Measurements from ENCODE around the gene KCNAB3.

Gene KCNAB3

GRCh38 chr17:7897090-7897489 is 32.6 kb downstream of the KCNAB3 start:
- DNase-seq = no peak

DNA sequence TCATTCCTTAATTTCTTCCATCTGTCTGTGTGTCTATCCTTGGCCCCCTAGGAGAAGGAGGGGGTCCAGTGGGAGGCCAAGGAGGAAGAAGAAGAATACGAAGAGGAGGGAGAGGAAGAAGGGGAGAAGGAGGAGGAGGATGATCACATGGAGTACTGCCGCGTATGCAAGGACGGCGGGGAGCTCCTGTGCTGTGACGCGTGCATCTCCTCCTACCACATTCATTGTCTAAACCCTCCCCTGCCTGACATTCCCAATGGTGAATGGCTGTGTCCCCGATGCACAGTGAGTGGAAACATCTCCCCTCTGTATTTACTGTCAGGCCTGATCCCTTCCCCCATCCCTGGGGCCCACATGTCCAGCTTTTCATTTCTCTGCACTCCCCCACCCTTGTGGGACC is 34.8 kb downstream of the KCNAB3 start:
- DNase-seq = no peak

GRCh38 chr17:7894226-7894625 is 35.4 kb downstream of the KCNAB3 start:
- DNase-seq = no peak

DNA sequence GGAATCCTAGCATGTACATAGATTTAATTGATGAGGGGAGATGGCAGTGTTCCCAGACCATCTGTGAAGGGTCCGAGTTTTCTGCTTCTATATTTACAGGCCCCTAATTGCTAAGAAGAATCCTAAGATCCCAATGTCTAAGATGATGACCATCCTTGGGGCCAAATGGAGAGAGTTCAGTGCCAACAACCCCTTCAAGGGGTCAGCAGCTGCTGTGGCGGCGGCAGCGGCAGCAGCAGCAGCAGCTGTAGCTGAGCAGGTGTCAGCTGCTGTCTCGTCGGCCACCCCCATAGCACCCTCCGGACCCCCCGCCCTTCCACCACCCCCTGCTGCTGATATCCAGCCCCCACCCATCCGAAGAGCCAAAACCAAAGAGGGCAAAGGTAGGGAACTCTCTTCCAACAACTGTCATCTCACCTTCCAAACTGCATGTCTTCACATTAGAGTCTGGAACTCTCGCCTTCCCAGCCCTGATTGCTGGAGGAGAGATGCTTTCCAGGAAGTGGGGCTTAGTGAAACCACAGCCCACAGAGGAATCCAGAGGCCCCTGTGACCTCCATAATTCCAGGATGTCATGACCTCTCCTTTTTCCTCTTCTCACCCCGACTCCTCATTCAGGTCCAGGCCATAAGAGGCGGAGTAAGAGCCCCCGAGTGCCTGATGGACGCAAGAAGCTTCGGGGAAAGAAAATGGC is 36.3 kb downstream of the KCNAB3 start:
- DNase-seq = no peak

- peak; percentile 93 for DNase-seq
These were observed 40.3 kb downstream of the KCNAB3 start for GRCh38 chr17:7889166-7889955.

GRCh38 chr17:7888184-7888920 is 41.3 kb downstream of the KCNAB3 start, which contains the start of gene CHD3:
Gene CHD3 (plus strand): TSS chr17:7888789. CDS start chr17:7889001, 212 bp downstream.
- DNase-seq = no peak

DNA sequence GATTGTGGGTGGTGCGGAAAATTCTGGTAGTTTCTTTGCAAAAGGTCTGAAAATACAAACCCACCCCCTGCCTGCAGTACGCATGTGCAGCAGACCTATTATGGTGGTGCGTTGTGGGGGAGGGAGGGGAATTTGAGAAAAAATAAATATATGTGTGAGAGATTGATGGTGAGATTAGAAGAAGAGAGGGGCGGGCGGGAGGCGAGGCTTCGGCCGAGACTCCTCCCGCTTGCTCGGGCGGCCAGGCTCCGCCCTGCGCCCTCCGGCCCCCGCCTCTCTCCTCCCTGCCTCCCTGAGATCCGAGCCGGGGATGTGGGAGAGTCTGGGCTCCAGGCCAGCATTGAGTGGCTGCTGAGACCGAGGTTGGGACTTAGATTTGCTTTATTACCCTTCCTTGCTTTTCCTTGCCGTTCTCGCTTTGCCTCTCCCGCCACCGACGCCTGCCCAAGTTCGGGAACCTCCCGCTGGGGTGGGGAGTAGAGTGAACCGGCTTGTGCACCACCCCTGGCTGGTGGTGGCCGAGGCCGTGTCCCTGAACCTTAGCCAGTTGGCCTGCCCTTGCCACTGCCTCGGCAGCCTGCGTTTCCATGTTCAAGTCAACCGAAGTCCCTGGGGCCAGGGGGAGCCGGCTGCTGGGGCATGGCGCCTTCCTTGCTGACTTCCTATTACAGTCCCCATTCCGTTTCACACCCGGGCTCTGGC is 42.0 kb downstream of the KCNAB3 start:
- peak; percentile 96 for DNase-seq

DNA sequence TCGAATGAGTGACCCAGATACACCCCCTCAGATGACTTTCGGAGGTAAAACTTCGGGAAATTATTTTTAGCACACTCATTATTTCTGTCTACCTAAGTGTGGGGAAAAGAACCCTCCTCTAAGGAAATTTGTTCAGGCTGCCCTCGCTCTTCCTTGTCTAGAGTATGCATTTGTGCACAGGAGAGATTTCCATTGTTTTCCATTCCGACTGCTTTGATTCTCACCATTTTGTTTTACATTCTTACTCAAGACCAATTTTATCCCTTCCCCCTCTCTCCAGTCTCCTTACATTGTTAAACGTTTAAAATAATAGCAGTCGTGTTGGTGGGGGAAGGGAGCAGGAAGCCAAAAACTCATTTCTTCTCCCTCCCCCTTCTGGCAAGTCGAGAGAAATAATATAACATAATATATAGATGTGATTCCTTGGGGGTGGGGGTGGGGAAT is 42.6 kb downstream of the KCNAB3 start:
- no peak for DNase-seq

DNA sequence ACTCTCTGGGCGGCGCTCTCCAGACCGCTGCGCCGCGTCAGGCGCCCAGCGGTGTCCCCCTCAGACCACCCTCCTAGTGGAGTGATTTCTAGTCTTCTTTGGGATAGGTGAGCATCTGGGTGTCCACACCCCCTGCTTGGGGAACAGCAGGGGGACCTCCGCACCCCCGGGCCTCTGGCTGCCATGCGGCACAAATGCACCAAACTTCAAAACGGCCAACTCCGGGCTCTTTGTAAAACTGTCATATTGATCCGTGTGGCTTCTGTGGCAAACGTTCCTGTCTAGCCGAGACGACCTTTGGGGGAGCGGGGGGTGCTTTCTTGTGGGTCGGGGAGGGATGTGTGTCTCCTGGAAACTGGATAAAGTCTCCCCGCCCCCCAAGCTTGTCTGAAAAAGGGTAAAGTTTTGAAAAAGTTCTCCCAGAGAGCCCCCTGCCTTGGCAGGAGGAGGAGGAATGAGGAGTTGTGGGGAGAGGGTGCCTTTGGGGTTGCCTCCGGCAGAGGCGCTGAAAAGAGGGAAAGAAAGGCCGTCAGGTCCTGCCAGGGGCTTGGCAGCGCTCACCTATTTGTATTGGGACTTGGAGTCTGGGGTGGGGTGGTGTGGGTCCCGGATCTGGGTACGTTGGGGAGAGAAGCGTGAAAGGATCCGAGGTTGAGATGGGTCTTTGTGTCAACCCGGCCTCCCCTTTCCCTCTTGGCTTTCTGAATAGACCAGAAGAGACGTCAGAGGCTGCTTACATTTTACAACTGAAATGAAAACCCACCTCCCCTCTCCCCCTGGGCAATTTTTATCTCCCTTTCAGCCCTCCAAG is 43.2 kb downstream of the KCNAB3 start:
- DNase-seq = peak; percentile 44

- no peak for DNase-seq
These were observed 44.1 kb downstream of the KCNAB3 start for GRCh38 chr17:7885367-7886226.

- DNase-seq = no peak
These were observed 44.9 kb downstream of the KCNAB3 start for GRCh38 chr17:7884581-7885366.

- peak; percentile 45 for DNase-seq
These were observed 45.8 kb downstream of the KCNAB3 start for GRCh38 chr17:7883781-7884386.

DNA sequence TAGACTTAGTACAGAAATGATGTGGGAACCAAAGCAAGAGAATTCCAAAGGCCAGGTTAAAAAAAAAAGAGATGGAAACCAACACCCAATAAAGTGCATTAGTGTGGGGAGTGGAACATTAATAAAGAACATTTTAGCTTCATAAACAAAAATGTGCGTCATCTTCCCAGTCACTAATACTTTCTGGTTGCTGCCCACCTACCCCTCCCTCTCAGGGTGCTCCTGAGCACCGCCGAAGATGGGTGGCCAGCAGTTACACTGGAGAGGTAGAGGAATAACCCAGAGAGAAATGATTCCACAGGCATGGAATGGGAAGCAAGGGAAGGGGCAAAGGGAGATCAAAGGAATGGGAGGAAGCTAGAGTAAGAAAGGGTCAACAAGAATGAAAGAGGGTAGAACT is 47.0 kb downstream of the KCNAB3 start:
- DNase-seq = peak; percentile 59

GRCh38 chr17:7882068-7882467 is 47.6 kb downstream of the KCNAB3 start:
- peak; percentile 91 for DNase-seq

DNA sequence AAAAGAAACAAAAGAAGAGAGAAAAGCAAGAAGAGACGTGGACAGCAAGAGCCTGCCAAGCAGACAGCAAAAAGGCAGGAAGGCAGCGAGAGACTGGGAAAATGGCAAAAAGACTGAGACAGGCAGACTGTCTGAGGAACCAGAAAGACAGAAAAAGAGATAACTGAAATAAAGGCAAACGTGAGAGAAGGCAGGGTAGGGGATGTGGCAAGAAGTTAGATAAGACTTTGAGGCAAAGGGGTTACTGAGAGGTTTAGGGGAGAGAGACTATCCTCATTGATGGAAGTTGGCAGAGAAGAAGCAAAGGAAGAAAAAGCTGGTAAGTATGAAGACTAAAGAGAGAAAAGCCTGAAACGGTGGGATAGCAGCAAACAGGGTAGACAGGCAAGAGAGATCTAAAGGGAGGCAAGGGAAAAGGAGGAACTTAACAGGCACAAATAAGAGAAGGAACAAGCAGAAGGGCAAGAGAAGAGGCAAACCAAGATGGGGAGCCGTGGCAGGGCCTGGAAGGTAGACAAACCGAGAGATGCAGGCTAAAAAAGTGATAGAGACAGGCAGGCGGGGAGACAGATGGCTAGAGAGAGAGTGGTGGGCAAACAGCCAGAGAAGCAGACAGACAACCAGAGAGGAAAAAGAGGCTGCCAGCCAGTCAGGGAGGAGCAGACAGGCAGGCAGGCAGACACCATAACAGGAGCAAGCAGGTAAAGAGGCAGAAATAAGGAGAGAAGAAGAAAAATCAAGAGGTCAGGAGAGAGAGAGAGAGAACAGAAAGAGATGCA is 48.2 kb downstream of the KCNAB3 start:
- peak; percentile 91 for DNase-seq

GRCh38 chr17:7880076-7880868 is 49.4 kb downstream of the KCNAB3 start:
- DNase-seq = no peak

DNA sequence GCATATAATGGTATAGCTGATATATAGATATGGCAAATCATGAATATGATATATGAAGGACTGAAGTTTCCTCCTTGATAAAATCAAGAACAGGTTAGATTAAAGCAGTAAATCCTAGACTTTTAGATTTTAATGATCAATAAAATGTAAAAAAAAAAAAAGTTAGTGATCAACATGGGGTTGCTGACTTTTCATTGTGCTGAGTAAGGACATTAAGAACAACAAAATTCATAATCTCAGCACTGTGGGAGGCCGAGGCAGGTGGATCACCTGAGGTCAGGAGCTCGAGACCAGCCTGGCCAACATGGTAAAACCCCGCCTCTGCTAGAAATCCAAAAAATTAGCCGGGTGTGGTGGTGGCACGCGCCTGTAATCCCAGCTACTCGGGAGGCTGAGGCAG is 51.4 kb downstream of the KCNAB3 start:
- DNase-seq = no peak

DNA sequence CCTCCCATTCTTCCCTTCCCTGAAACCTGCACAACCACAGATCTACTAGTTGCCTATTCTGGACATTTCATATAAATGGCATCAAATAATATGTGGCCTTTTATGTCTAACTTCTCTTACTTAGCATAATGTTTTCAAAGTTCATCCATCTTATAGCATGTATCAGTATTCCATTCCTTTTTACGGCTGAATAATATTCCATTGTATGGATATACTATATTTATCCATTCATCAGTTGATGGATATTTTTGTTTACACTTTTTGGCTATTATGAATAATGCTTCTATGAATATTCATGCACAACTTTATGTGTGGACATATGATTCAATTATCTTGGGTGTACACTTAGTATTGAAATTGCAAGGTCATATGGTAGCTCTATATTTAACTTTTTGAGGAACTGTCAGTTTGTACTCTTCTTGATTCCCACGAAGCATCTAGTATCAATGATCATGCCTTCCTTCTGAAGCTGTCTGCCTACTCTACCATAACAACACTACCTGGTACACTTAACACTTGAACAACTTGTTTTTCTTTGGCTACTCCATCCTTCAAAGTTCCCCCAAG is 53.8 kb downstream of the KCNAB3 start:
- no peak for DNase-seq
